Progenitor cell of endocrine pancreas (in vitro differentiated cells): ENCODE results near the gene RAB5B. TPM values are rescaled to one million over a fixed set of nuclear protein-coding genes. Genes with fewer than 3 reads are reported as not detected.

ENCODE experiments used
- DNase-seq: peaks from one replicate; pipeline ENCODE4 v3.0.0; 2021; ENCODE audit warnings: low spot score; ENCODE audit not compliant: unreplicated experiment
- H3K27ac Mint-ChIP-seq: 2 replicates; pipeline ENCODE4 v1.8.0; 2021; ENCODE audit warnings: mild to moderate bottlenecking, moderate library complexity, mixed read lengths
- H3K27me3 Mint-ChIP-seq: 2 replicates; pipeline ENCODE4 v1.8.0; 2021; ENCODE audit warnings: mixed read lengths
- H3K36me3 Mint-ChIP-seq: 2 replicates; pipeline ENCODE4 v1.8.0; 2022; ENCODE audit warnings: mixed read lengths; ENCODE audit not compliant: insufficient read depth
- H3K4me1 Mint-ChIP-seq: 2 replicates; pipeline ENCODE4 v1.8.0; 2021; ENCODE audit warnings: low read depth, mixed read lengths
- H3K4me3 Mint-ChIP-seq: 2 replicates; pipeline ENCODE4 v1.8.0; 2021; ENCODE audit warnings: low read depth, mild to moderate bottlenecking, moderate library complexity, mixed read lengths
- H3K9me3 Mint-ChIP-seq: 2 replicates; pipeline ENCODE4 v1.8.0; 2021; ENCODE audit warnings: low read depth, mixed read lengths
- total RNA-seq: library from RNA; stranded (reverse); gene quantifications from 2 replicates; pipeline ENCODE4 v1.2.1, GENCODE V29; 2021
- TF ChIP-seq, protein P1 (sequence below): fragments of 200-600 bp; sonication (generic); IDR thresholded peaks from one replicate; pipeline ENCODE4 v1.5.0; 2021; ENCODE audit warnings: antibody characterized with exemption, mild to moderate bottlenecking; ENCODE audit not compliant: unreplicated experiment

Gene RAB5B
- total RNA-seq, 1 donor from 2014 or later: 116 TPM

DNA sequence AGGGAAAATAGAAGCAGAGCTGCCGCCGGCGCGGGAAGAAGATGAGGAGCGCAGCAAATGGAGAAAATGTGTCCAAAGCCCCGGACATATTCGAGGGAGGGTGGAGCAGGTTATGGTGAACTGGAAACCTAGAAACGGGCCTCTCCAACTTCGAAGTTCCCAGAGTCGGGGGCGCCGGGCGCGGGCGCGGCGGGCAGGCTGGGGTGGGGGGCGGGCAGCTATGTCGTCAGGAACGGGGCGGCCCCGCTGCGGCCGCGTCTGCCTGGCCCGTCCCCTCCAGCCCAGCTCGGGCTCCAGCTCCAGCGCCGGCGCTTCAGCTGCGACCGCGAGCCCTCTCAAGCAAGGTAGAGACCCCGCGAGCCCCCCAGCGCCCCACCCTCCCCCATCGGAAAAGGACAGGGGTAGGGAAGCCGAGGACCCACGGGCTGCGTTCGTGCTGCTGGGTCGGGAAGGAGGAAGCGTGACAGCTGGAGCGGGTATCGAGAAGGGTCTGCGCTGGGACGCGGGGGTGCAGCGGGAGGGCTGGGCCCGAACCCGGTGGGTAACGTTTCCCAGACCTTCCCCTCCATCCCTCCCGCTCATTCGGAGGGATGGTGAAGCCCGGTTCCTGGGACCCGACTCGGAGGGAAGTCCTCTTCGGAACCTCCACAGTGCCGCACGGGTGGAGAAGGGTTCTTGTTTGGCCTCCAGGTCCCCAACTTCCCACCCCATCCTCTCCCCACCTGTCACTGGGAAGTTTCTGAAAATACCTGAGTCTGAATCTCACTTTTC lies 41.9 kb upstream of the RAB5B start:
- H3K27ac Mint-ChIP-seq: peak overlapping the region; percentile 81
- no peaks in the 10 kb centered on the region for H3K36me3 Mint-ChIP-seq
- TF ChIP-seq, protein P1, sequence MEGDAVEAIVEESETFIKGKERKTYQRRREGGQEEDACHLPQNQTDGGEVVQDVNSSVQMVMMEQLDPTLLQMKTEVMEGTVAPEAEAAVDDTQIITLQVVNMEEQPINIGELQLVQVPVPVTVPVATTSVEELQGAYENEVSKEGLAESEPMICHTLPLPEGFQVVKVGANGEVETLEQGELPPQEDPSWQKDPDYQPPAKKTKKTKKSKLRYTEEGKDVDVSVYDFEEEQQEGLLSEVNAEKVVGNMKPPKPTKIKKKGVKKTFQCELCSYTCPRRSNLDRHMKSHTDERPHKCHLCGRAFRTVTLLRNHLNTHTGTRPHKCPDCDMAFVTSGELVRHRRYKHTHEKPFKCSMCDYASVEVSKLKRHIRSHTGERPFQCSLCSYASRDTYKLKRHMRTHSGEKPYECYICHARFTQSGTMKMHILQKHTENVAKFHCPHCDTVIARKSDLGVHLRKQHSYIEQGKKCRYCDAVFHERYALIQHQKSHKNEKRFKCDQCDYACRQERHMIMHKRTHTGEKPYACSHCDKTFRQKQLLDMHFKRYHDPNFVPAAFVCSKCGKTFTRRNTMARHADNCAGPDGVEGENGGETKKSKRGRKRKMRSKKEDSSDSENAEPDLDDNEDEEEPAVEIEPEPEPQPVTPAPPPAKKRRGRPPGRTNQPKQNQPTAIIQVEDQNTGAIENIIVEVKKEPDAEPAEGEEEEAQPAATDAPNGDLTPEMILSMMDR: no peak
- DNase-seq: peak; percentile 22
- peaks cover 17% of the 10 kb centered on the region for H3K4me1 Mint-ChIP-seq
- peaks cover 53% of the 10 kb centered on the region for H3K27me3 Mint-ChIP-seq
- no peaks in the 10 kb centered on the region for H3K9me3 Mint-ChIP-seq
- peak overlapping the region; percentile 81 for H3K4me3 Mint-ChIP-seq

GRCh38 chr12:55932551-55932910 lies 41.3 kb upstream of the RAB5B start:
- no peak overlapping the region for H3K27ac Mint-ChIP-seq
- no peaks in the 10 kb centered on the region for H3K9me3 Mint-ChIP-seq
- peaks cover 58% of the 10 kb centered on the region for H3K27me3 Mint-ChIP-seq
- DNase-seq: no peak
- H3K36me3 Mint-ChIP-seq: no peaks in the 10 kb centered on the region
- peak overlapping the region; percentile 81 for H3K4me3 Mint-ChIP-seq
- H3K4me1 Mint-ChIP-seq: peaks cover 17% of the 10 kb centered on the region
- TF ChIP-seq, protein P1: no peak

GRCh38 chr12:55933169-55933798 lies 40.6 kb upstream of the RAB5B start:
- no peaks in the 10 kb centered on the region for H3K9me3 Mint-ChIP-seq
- H3K27me3 Mint-ChIP-seq: peaks cover 61% of the 10 kb centered on the region
- H3K4me3 Mint-ChIP-seq: no peak overlapping the region
- peaks cover 16% of the 10 kb centered on the region for H3K4me1 Mint-ChIP-seq
- TF ChIP-seq, protein P1: no peak
- no peak overlapping the region for H3K27ac Mint-ChIP-seq
- no peak for DNase-seq
- H3K36me3 Mint-ChIP-seq: no peaks in the 10 kb centered on the region

GRCh38 chr12:55933799-55934742 lies 39.8 kb upstream of the RAB5B start:
- Mint-ChIP-seq H3K27ac (no peak overlapping the region), H3K27me3 (peaks cover 69% of the 10 kb centered on the region), H3K36me3 (no peaks in the 10 kb centered on the region), H3K4me3 (no peak overlapping the region), H3K9me3 (no peaks in the 10 kb centered on the region), H3K4me1 (peaks cover 16% of the 10 kb centered on the region)
- TF ChIP-seq, protein P1: no peak
- no peak for DNase-seq

GRCh38 chr12:55934773-55935172 lies 39.1 kb upstream of the RAB5B start:
- no peak overlapping the region for H3K4me3 Mint-ChIP-seq
- no peaks in the 10 kb centered on the region for H3K36me3 Mint-ChIP-seq
- peaks cover 16% of the 10 kb centered on the region for H3K4me1 Mint-ChIP-seq
- H3K9me3 Mint-ChIP-seq: no peaks in the 10 kb centered on the region
- peaks cover 74% of the 10 kb centered on the region for H3K27me3 Mint-ChIP-seq
- no peak overlapping the region for H3K27ac Mint-ChIP-seq
- TF ChIP-seq, protein P1: no peak
- no peak for DNase-seq
